GM12892 (cell line): Measurements from ENCODE around the gene TGDS.
"Not testable (repeated sequence)": the region's sequence is repeated elsewhere in the genome, so short reads cannot be mapped to it uniquely, and the experiment has no call there.

Experiments
- DNase-seq: peaks from one replicate; pipeline ENCODE4 v3.0.0; 2011; ENCODE audit not compliant: insufficient read length
- FAIRE-seq: peaks from 2 replicates; lab custom pipeline; 2011; peaks lifted over from hg19 to GRCh38; lab: Jason Lieb, UNC
- POLR2A ChIP-seq: IDR thresholded peaks from 2 replicates; pipeline ENCODE4 v1.6.1; 2011; ENCODE audit warnings: low read depth, low read length, control low read depth
- POLR2AphosphoS5 ChIP-seq: IDR thresholded peaks from 2 replicates; pipeline ENCODE4 v1.6.1; 2011; ENCODE audit warnings: low read depth, low read length, control low read depth
- TAF1 ChIP-seq: IDR thresholded peaks from 2 replicates; pipeline ENCODE4 v1.6.1; 2011; ENCODE audit warnings: low read depth, mild to moderate bottlenecking, control low read depth, low read length, borderline replicate concordance

The TGDS gene

DNA sequence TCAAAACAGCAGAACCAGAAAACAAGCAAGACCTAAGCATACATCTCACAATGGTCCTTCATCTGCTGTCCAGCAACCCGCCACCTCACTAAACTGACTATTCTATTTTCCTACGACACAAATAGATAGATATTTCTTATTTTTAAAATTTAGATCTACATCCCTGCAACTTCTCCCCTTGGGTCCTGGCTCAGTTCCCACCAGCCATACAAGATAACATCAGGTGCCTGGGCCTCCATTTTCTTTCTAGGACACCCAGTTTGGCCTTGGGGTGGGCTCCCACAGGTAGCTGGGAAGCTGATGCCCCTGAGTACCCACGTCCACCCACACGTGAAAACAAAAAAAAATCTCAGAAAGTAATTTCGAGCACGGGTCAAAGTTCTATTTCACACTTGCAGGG lies 47.6 kb downstream of the TGDS start:
- peak; percentile 6 for DNase-seq
- FAIRE-seq = no peak

DNA sequence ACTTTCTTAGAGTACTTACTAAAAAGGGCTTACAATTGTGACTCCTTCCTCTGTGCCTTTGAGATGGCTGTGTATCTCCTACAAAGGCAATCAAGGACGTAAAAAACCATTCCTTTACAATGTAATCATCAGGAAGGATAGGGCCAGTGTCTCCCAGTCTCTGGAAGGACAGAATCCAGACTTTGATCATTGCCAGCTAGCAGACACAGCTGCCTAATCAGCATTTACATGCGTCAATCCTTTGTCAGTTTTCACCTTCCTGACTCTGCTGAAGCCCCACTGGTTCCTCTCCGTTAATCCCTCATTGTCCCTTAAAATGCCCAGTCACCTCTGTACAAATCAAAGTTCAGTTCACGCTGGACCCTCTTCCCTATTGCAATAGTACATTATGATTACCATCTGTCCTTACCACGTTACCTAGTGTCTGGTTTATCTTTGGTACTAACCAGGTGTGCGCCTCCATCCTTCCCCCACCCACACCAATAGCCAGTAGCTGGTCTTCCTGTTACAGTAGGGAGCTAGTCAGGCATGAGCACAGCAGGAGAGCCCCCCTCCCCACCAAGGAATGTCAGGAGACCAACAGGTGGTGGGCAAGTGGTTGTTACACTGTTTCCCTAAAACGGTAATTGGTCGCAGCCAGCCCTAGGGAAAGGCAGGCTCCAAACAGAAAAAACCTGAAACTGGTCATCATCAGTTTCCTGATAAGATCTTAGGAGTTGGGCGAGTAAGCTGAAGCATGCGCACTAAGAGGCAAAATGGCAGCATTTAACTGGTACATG lies 49.7 kb downstream of the TGDS start:
- no peak for TF ChIP-seq TAF1
- no peak for TF ChIP-seq POLR2A
- no peak for TF ChIP-seq POLR2AphosphoS5
- DNase-seq (no peak), FAIRE-seq (no peak)

More for the DNA sequence above, 47.6 kb downstream of the TGDS start:
- TF ChIP-seq POLR2AphosphoS5 = no peak
- no peak for TF ChIP-seq TAF1
- no peak for TF ChIP-seq POLR2A

DNA sequence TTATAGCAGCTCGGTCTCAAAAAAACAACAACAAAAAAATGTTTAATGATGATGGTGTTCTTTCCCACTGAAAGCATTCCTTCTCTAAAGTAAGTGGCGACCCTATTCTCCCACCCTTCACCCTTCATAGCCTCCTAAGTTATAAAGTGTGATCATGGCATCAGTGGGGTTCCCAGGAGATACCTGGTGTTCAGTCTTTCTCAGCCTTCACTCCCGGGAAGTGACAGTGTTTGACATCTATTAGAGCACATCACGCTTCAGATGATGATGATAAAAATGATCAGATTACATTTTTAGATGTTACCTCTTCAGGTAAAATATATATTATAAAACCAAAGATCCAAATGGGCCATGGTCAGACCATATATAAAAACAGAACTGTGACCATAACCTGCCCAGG lies 51.0 kb downstream of the TGDS start:
- DNase-seq (no peak), FAIRE-seq (no peak)
- TF ChIP-seq POLR2AphosphoS5 (no peak), TAF1 (no peak)

DNA sequence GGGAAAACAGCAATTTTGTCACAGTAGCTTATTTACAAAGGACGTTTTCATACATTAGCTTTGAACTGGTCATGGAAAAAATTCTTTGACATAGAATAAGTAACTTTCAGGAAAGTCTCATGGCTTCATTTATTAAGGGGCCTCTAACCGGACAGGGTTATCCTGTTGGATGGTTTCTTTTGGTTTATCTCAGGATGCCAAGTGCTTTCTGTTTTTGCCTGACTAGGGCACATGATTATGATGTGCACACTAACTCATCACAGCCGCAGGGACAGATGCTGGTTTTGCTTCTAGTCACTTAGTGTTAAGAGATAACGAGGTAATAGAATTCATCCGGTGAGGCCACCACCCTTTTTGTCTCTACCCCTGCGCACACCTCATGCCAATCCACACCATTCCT lies 53.0 kb downstream of the TGDS start:
- DNase-seq (no peak), FAIRE-seq (no peak)
- TF ChIP-seq TAF1 (no peak), POLR2A (no peak), POLR2AphosphoS5 (no peak)

DNA sequence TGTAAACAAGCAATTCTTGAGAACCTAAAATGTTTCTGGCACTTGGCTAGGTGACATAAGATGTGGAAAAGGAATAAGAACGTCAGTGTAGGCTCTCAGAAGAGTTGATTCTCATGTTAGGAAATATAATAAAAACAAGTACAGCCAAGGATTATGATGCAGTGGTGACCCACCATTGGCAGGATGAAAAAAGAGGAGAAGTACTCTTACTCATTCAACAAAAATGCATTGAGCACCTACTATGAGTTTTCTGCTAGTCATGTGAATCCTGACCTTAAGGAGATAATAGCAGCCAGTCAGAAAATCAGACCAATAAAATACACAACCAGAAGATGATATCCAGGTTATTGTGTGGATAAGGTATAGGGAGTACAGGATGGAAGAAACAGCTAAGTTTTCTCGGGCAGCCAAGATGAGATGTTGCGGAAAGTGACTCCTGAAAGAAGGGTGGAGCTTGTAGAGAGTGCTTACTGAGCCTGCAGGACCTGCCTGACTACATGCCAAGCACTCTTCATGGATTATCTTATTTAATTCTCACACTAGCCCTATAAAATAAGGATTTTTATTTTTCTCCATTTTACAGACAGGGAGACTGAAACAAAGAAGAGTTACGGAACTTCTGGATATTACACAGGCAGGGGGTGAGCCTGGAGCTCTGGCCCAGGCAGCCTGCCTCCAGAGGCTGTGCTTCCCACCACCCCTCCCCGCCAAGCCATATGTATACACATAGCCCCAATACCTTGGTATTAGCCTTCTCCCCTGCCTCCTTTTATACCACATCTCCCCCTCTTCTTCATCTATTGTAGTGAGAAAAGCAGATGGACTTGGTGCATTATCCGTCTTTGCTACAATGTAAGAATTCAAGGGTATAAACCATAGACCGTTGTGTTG lies 58.0 kb downstream of the TGDS start:
- TF ChIP-seq POLR2A = no peak
- no peak for TF ChIP-seq TAF1
- no peak for TF ChIP-seq POLR2AphosphoS5
- DNase-seq (no peak), FAIRE-seq (no peak)

DNA sequence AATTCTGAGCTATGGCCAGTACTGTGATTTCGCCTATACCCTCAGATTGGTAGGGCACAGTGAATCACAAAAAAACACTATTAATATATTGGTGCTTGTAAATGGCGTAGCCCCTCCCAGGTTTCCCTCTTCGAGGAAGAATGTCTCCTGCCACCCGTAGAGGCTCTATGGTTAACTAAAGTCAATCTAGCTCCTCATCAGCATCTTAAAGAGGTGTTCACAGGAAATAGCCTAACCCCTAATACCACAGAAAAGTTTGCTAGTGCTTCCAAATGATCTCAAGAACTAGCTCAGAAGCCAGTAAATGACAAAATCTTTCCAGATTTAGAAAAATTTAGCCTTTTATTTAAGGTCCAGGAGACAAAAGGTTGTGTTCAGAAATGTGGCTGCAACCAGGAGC lies 60.2 kb downstream of the TGDS start:
- DNase-seq = no peak
- no peak for FAIRE-seq
- TF ChIP-seq TAF1 = no peak
- TF ChIP-seq POLR2A = no peak
- TF ChIP-seq POLR2AphosphoS5 = no peak

DNA sequence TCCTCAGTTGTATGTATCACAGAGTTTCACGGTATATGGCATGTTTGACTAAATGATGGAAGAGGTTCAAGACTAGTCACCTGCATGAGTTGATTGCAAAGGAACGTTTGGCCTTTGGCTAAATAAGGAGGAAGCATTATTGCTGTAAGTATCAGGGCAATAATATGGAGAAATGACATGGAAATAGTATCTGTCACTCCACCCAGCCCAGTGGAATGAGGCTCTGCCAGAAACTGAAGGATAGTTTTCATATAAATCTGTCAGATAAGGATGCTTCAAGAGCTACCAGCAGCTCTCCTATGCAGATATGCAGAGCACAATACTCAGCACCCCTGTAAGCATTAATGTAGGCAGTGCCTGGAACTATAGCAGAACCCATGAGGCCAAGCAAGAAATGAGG lies 60.7 kb downstream of the TGDS start:
- FAIRE-seq (no peak), DNase-seq (no peak)
- no peak for TF ChIP-seq POLR2AphosphoS5
- no peak for TF ChIP-seq POLR2A
- no peak for TF ChIP-seq TAF1

DNA sequence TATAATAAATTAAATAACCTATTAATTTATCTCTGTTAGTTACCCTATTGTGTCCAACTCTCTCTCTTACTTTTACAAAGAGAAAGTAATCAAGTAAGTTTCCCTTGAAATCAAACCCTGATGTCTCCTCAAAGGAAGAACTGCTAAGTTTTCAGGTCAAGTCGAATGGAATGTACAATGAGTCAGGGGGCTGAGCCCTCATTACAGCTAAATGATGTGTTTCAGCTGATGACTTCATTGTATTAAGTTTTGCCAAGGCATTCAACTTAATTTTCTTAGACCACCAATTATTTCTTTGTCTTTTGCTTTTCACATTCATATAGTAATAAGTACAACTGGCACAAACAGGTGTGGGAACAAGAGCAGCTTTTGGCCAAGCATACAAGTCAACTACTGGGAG lies 61.8 kb downstream of the TGDS start:
- no peak for DNase-seq
- FAIRE-seq = no peak
- TF ChIP-seq TAF1 (no peak), POLR2AphosphoS5 (no peak), POLR2A (no peak)

DNA sequence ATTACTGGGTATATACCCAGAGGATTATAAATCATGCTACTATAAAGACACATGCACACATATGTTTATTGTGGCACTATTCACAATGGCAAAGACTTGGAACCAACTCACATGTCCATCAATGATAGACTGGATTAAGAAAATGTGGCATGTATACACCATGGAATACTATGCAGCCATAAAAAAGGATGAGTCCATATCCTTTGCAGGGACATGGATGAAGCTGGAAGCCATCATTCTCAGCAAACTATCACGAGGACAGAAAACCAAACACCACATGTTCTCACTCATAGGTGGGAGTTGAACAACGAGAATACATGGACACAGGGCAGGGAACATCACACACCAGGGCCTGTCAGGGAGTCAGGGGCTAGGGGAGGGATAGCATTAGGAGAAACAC lies 63.7 kb downstream of the TGDS start:
- FAIRE-seq, DNase-seq: not testable (repeated sequence)

DNA sequence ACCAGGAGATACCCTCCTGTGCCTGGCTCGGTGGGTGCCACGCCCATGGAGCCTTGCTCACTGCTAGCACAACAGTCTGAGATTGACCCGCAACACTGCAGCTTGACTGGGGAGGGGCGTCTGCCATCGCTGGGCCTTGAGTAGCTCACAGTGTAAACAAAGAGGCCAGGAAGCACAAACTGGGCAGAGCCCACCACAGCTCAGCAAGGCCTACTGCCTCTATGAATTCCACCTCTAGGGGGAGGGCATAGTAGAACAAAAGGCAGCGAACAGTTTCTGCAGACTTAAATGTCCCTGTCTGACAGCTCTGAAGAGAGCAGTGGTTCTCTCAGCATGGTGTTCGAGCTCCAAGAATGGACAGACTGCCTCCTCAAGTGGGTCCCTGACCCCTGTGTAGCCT lies 69.0 kb downstream of the TGDS start:
- not testable (repeated sequence) for FAIRE-seq, DNase-seq

DNA sequence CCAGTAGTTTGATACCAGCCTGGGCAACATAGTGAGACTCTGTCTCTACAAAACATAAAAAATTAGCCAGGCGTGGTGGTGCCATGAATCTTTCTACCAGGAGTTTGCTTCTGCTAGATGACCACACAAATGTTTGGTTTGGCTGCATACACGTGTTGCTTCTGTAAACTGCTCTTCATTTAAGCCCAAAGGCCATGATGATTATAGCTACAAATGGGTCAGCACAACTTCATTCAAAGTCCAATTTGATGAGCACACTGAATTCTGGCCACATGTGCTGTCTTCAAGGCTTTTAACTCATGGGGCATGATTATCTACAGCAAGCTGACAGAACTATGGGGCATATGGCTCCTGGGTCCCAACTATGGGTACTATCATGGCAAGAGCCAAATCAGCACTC lies 70.2 kb downstream of the TGDS start:
- DNase-seq = no peak
- no peak for FAIRE-seq
- TF ChIP-seq POLR2AphosphoS5 = no peak
- TF ChIP-seq TAF1 = no peak
- TF ChIP-seq POLR2A = no peak

DNA sequence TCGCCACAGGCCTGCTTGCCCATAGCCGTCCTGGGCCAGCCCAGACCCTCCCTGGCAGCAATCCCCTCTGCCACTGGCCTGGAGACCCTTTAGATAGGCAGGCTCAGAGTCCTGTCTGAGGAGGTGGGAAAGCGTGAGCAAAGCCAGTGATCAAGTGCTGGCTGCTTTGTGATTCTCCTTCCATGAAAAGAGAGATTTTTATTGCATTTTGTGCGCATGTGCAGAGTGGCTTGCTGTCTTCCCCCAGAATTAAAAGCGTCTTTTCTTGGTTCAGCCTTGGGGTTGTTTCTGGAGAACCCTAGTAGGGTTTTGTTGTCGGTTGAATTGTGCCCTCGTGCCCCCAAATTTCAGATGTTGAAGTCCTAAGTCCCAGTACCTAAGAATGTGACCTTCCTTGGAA lies 71.5 kb downstream of the TGDS start:
- FAIRE-seq (no peak), DNase-seq (no peak)
- TF ChIP-seq POLR2AphosphoS5 (no peak), POLR2A (no peak), TAF1 (no peak)
